Astrocyte (in vitro differentiated cells and primary cell): ENCODE measurements around the gene CHST11. TPM values are rescaled to one million over a fixed set of nuclear protein-coding genes. Genes with fewer than 3 reads are reported as not detected.

Source experiments
- DNase-seq: peaks from one replicate; pipeline ENCODE4 v3.0.0-alpha.2; 2010; ENCODE audit warnings: low read depth
- FAIRE-seq: peaks from 2 replicates; lab custom pipeline; 2011; peaks lifted over from hg19 to GRCh38; lab: Jason Lieb, UNC
- H2AFZ ChIP-seq: 2 replicates; pipeline ENCODE4 v1.6.0; 2012; ENCODE audit warnings: low read depth, low read length, inconsistent platforms
- H3K27ac ChIP-seq: 2 replicates; pipeline ENCODE4 v1.5.1; 2011; ENCODE audit warnings: low read depth, low read length, inconsistent platforms
- H3K27me3 ChIP-seq: 2 replicates; pipeline ENCODE4 v1.6.0; 2011; ENCODE audit warnings: low read length, inconsistent platforms; ENCODE audit not compliant: insufficient read depth
- H3K36me3 ChIP-seq: 2 replicates; pipeline ENCODE4 v1.5.1; 2011; ENCODE audit warnings: low read length, inconsistent platforms; ENCODE audit not compliant: insufficient read depth
- H3K4me1 ChIP-seq: 2 replicates; pipeline ENCODE4 v1.5.1; 2011; ENCODE audit warnings: low read length, inconsistent platforms; ENCODE audit not compliant: insufficient read depth
- H3K4me2 ChIP-seq: 2 replicates; pipeline ENCODE4 v1.6.0; 2012; ENCODE audit warnings: low read length, inconsistent platforms
- H3K4me3 ChIP-seq: 2 replicates; pipeline ENCODE4 v1.5.1; 2011; ENCODE audit warnings: low read depth, mild to moderate bottlenecking, low read length, inconsistent platforms; ENCODE audit not compliant: insufficient read depth
- H3K79me2 ChIP-seq: 2 replicates; pipeline ENCODE4 v1.6.0; 2012; ENCODE audit warnings: mild to moderate bottlenecking, low read length, inconsistent platforms; ENCODE audit not compliant: insufficient read depth
- H3K9ac ChIP-seq: 2 replicates; pipeline ENCODE4 v1.6.0; 2012; ENCODE audit warnings: mild to moderate bottlenecking, low read length, inconsistent platforms
- H3K9me3 ChIP-seq: 2 replicates; pipeline ENCODE4 v1.5.1; 2012; ENCODE audit warnings: low read depth, mild to moderate bottlenecking, low read length, inconsistent platforms; ENCODE audit not compliant: insufficient read depth
- H4K20me1 ChIP-seq: 2 replicates; pipeline ENCODE4 v1.6.0; 2012; ENCODE audit warnings: low read length, inconsistent platforms; ENCODE audit not compliant: insufficient read depth
- H3K27ac Mint-ChIP-seq: one replicate; pipeline ENCODE4 v1.8.0; 2021; ENCODE audit warnings: mild to moderate bottlenecking, mixed read lengths; ENCODE audit not compliant: unreplicated experiment
- H3K27me3 Mint-ChIP-seq: one replicate; pipeline ENCODE4 v1.8.0; 2021; ENCODE audit warnings: low read depth, mixed read lengths; ENCODE audit not compliant: unreplicated experiment
- H3K36me3 Mint-ChIP-seq: one replicate; pipeline ENCODE4 v1.8.0; 2021; ENCODE audit warnings: low read depth, mixed read lengths; ENCODE audit not compliant: unreplicated experiment
- H3K4me1 Mint-ChIP-seq: one replicate; pipeline ENCODE4 v1.8.0; 2021; ENCODE audit warnings: low read depth, mixed read lengths; ENCODE audit not compliant: unreplicated experiment
- H3K4me3 Mint-ChIP-seq: one replicate; pipeline ENCODE4 v1.8.0; 2021; ENCODE audit warnings: mild to moderate bottlenecking, moderate library complexity, mixed read lengths; ENCODE audit not compliant: unreplicated experiment
- H3K9me3 Mint-ChIP-seq: one replicate; pipeline ENCODE4 v1.8.0; 2021; ENCODE audit warnings: mild to moderate bottlenecking, mixed read lengths; ENCODE audit not compliant: unreplicated experiment
- EZH2 ChIP-seq: IDR thresholded peaks from 2 replicates; pipeline ENCODE4 v1.6.1; 2012; ENCODE audit warnings: mild to moderate bottlenecking, low read length, inconsistent platforms; ENCODE audit not compliant: insufficient read depth
- total RNA-seq: library from RNA; stranded (reverse); gene quantifications from 2 replicates; pipeline ENCODE4 v1.2.1, GENCODE V29; 2021
- TF ChIP-seq, protein P1 (sequence below): IDR thresholded peaks from 2 replicates; pipeline ENCODE4 v1.5.1; 2011; ENCODE audit warnings: low read depth, mild to moderate bottlenecking, inconsistent platforms, low read length, moderate library complexity; ENCODE audit not compliant: insufficient read depth

CHST11 gene
- total RNA-seq, 1 donor from 2014 or later, result 30.2 TPM

DNA sequence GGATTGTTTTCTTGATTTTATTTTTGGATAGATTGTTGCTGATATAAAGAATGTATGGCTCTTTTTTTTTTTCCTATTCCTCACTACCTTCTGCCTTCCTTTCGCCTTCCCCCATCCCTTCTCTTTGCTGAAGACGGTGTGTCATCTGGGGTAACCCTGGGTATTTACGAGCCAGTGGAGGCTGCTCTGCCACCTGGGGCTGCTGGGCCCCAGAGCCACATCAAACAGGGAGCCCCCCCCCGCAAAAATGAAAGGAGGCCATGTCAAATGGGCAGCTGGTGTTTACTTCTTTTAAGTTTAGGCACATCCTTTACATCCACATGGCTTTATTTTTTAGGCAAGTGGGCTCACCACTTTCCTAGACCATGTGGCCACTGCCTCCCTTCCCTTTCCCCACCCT, 25.4 kb downstream of the CHST11 start:
- TF ChIP-seq, protein P1, sequence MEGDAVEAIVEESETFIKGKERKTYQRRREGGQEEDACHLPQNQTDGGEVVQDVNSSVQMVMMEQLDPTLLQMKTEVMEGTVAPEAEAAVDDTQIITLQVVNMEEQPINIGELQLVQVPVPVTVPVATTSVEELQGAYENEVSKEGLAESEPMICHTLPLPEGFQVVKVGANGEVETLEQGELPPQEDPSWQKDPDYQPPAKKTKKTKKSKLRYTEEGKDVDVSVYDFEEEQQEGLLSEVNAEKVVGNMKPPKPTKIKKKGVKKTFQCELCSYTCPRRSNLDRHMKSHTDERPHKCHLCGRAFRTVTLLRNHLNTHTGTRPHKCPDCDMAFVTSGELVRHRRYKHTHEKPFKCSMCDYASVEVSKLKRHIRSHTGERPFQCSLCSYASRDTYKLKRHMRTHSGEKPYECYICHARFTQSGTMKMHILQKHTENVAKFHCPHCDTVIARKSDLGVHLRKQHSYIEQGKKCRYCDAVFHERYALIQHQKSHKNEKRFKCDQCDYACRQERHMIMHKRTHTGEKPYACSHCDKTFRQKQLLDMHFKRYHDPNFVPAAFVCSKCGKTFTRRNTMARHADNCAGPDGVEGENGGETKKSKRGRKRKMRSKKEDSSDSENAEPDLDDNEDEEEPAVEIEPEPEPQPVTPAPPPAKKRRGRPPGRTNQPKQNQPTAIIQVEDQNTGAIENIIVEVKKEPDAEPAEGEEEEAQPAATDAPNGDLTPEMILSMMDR, result no peak
- TF ChIP-seq EZH2, result no peak
- H3K4me3 Mint-ChIP-seq, result no peak overlapping the region
- Histone ChIP-seq H3K27ac (no peak overlapping the region), H3K9me3 (no peaks in the 10 kb centered on the region), H4K20me1 (peaks cover 23% of the 10 kb centered on the region), H3K4me2 (no peak overlapping the region), H3K4me3 (no peak overlapping the region), H3K36me3 (no peaks in the 10 kb centered on the region), H2AFZ (no peak overlapping the region), H3K27me3 (no peaks in the 10 kb centered on the region), H3K79me2 (peaks cover 79% of the 10 kb centered on the region), H3K9ac (no peak overlapping the region), H3K4me1 (peaks cover 18% of the 10 kb centered on the region)
- peaks cover 7% of the 10 kb centered on the region for H3K9me3 Mint-ChIP-seq
- DNase-seq, result no peak
- H3K4me1 Mint-ChIP-seq, result peaks cover 36% of the 10 kb centered on the region
- peaks cover 30% of the 10 kb centered on the region for H3K36me3 Mint-ChIP-seq
- no peak overlapping the region for H3K27ac Mint-ChIP-seq
- H3K27me3 Mint-ChIP-seq, result no peaks in the 10 kb centered on the region
- FAIRE-seq, result no peak

DNA sequence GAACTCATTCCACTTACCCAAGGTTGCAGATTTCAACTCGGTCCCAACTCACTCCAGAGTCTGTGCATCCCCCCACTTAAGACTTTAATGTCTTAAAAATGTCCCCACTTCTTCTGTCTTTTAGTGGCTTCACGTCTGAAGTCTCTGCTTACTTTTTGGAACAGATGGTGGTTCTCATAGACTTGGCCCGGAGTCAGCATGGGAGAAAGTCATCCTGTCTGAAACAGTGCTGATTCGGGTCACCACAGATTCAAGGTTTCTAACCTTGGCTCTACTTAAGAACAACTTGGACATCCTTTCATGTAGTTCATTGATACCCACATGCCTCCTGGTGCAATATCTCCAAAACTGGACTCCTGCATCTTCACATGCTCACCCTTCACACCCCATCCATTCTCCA, 26.0 kb downstream of the CHST11 start:
- H3K4me3 Mint-ChIP-seq, result no peak overlapping the region
- Histone ChIP-seq H3K4me2 (no peak overlapping the region), H4K20me1 (peaks cover 27% of the 10 kb centered on the region), H3K79me2 (peaks cover 72% of the 10 kb centered on the region), H3K4me3 (no peak overlapping the region), H2AFZ (no peak overlapping the region), H3K9ac (no peak overlapping the region), H3K36me3 (no peaks in the 10 kb centered on the region), H3K27ac (no peak overlapping the region), H3K27me3 (no peaks in the 10 kb centered on the region), H3K9me3 (no peaks in the 10 kb centered on the region), H3K4me1 (peaks cover 18% of the 10 kb centered on the region)
- no peak overlapping the region for H3K27ac Mint-ChIP-seq
- no peaks in the 10 kb centered on the region for H3K27me3 Mint-ChIP-seq
- peaks cover 38% of the 10 kb centered on the region for H3K4me1 Mint-ChIP-seq
- peaks cover 5% of the 10 kb centered on the region for H3K9me3 Mint-ChIP-seq
- peaks cover 27% of the 10 kb centered on the region for H3K36me3 Mint-ChIP-seq
- DNase-seq (no peak), FAIRE-seq (no peak)
- TF ChIP-seq EZH2, result no peak
- TF ChIP-seq, protein P1, result no peak

DNA sequence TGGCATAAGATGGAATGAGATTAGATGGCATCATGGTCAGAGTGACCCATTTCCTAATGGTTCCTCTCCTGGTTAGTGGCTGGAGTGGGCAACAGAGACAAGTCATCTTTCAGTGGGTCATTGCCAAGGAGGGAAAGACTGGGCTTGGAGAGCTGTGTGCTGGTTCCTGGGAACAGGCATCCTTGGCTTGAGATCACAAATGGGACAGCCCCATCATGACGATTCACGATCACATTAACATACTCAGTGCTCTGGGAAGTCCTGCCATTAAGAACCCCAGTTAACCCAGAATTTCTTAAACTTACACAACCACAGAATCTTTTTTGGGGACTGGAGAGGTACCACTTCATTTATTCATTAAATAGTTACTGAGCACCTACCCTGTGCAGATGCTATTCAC, 27.3 kb downstream of the CHST11 start:
- DNase-seq (no peak), FAIRE-seq (no peak)
- Mint-ChIP-seq H3K9me3 (peaks cover 3% of the 10 kb centered on the region), H3K4me1 (peaks cover 28% of the 10 kb centered on the region), H3K4me3 (no peak overlapping the region), H3K27ac (no peak overlapping the region), H3K36me3 (peaks cover 24% of the 10 kb centered on the region), H3K27me3 (no peaks in the 10 kb centered on the region)
- TF ChIP-seq, protein P1, result no peak
- no peak for TF ChIP-seq EZH2
- no peaks in the 10 kb centered on the region for H3K27me3 ChIP-seq
- peaks cover 38% of the 10 kb centered on the region for H4K20me1 ChIP-seq
- peaks cover 11% of the 10 kb centered on the region for H3K4me1 ChIP-seq
- H2AFZ ChIP-seq, result no peak overlapping the region
- H3K79me2 ChIP-seq, result peaks cover 67% of the 10 kb centered on the region
- H3K4me3 ChIP-seq, result no peak overlapping the region
- H3K4me2 ChIP-seq, result no peak overlapping the region
- no peaks in the 10 kb centered on the region for H3K36me3 ChIP-seq
- no peaks in the 10 kb centered on the region for H3K9me3 ChIP-seq
- no peak overlapping the region for H3K9ac ChIP-seq
- no peak overlapping the region for H3K27ac ChIP-seq
